ENCODE results near the gene CAMK2G.

CAMK2G gene

GRCh38 chr10:73818402-73818801 is 56.0 kb downstream of the CAMK2G start:
- TF ChIP-seq ARNTL (CRISPR knock-in tag; IDR thresholded peaks at IDR 0.05; ENCODE audit: borderline replicate concordance, low read depth), result no peak
- no peak for TF ChIP-seq CREB5 (CRISPR knock-in tag; IDR thresholded peaks at IDR 0.05; ENCODE audit: low read depth)
- no peak for TF ChIP-seq GLIS3 (CRISPR knock-in tag; IDR thresholded peaks at IDR 0.05)
- no peak for TF ChIP-seq SNAI2 (CRISPR knock-in tag; IDR thresholded peaks at IDR 0.05)
- no peak for TF ChIP-seq PPARA (CRISPR knock-in tag; IDR thresholded peaks at IDR 0.05; ENCODE audit: borderline replicate concordance)
- no peak for TF ChIP-seq CSRNP3 (CRISPR knock-in tag; IDR thresholded peaks at IDR 0.05)
- no peak for TF ChIP-seq TCF4 (CRISPR knock-in tag; IDR thresholded peaks at IDR 0.05; ENCODE audit: borderline replicate concordance)
- TF ChIP-seq RARB (CRISPR knock-in tag; IDR thresholded peaks at IDR 0.05), result no peak
- no peak for TF ChIP-seq ZNF8 (CRISPR knock-in tag; IDR thresholded peaks at IDR 0.05)
- no peak for TF ChIP-seq TOX (CRISPR knock-in tag; IDR thresholded peaks at IDR 0.05; ENCODE audit: borderline replicate concordance)
- no peak for TF ChIP-seq PATZ1 (CRISPR knock-in tag; IDR thresholded peaks at IDR 0.05; ENCODE audit: borderline replicate concordance)
- TF ChIP-seq ESRRG (CRISPR knock-in tag; IDR thresholded peaks at IDR 0.05), result no peak
- ATAC-seq, result no peak

GRCh38 chr10:73817826-73818225 is 56.5 kb downstream of the CAMK2G start:
- TF ChIP-seq ZNF565 (CRISPR knock-in tag; conservative IDR thresholded peaks at IDR 0.05; ENCODE audit: low read depth) (no peak), CSDC2 (CRISPR knock-in tag; IDR thresholded peaks at IDR 0.05) (no peak), ISL1 (CRISPR knock-in tag; IDR thresholded peaks at IDR 0.05) (no peak), SNAI2 (CRISPR knock-in tag; IDR thresholded peaks at IDR 0.05) (no peak), ZNF8 (CRISPR knock-in tag; IDR thresholded peaks at IDR 0.05) (no peak), ESRRG (CRISPR knock-in tag; IDR thresholded peaks at IDR 0.05) (no peak), RARB (CRISPR knock-in tag; IDR thresholded peaks at IDR 0.05) (no peak), ZFP30 (CRISPR knock-in tag; IDR thresholded peaks at IDR 0.05) (no peak), PATZ1 (CRISPR knock-in tag; IDR thresholded peaks at IDR 0.05; ENCODE audit: borderline replicate concordance) (no peak), PPARA (CRISPR knock-in tag; IDR thresholded peaks at IDR 0.05; ENCODE audit: borderline replicate concordance) (no peak), TSHZ2 (CRISPR knock-in tag; IDR thresholded peaks at IDR 0.05) (no peak), CSRNP3 (CRISPR knock-in tag; IDR thresholded peaks at IDR 0.05) (no peak)
- no peak for ATAC-seq
